Cardiac muscle cell (in vitro differentiated cells and primary cell): ENCODE measurements around the gene SPAG16. TPM values are rescaled to one million over a fixed set of nuclear protein-coding genes. Genes with fewer than 3 reads are reported as not detected.
"Not testable (repeated sequence)": the region's sequence is repeated elsewhere in the genome, so short reads cannot be mapped to it uniquely, and the experiment has no call there.

Experiments used
- DNase-seq, 2 donors: peaks; one replicate each; pipeline versions ENCODE4 v3.0.0 to v3.0.0-alpha.2; 2010 to 2017; ENCODE audit warnings: low read depth in 1 of 2, low spot score in 1 of 2
- H3K27ac ChIP-seq: fragments of 200-600 bp; sonication (generic); 2 replicates; pipeline ENCODE4 v1.5.1; 2016
- H3K27me3 ChIP-seq: fragments of 200-600 bp; sonication (generic); 2 replicates; pipeline ENCODE4 v1.6.0; 2016; ENCODE audit warnings: control low read depth
- H3K36me3 ChIP-seq: fragments of 200-600 bp; sonication (generic); 2 replicates; pipeline ENCODE4 v1.5.1; 2016; ENCODE audit warnings: control low read depth
- H3K4me1 ChIP-seq: fragments of 200-600 bp; sonication (generic); 2 replicates; pipeline ENCODE4 v1.8.1; 2017; ENCODE audit warnings: low read depth, mild to moderate bottlenecking, mixed run types
- H3K4me3 ChIP-seq: fragments of 200-600 bp; sonication (generic); 2 replicates; pipeline ENCODE4 v1.5.1; 2016; ENCODE audit warnings: mild to moderate bottlenecking
- H3K9me3 ChIP-seq: fragments of 200-600 bp; sonication (generic); 2 replicates; pipeline ENCODE4 v1.5.1; 2017; ENCODE audit warnings: low read depth, mild to moderate bottlenecking, control low read depth
- polyA plus RNA-seq: library from polyadenylated mRNA; unstranded; fragments of >200 nt; fragmentation: Nextera tagmentation; extraction: Ambion mirVana; gene quantifications from 2 replicates; pipeline ENCODE4 v1.2.1, GENCODE V29; 2016
- total RNA-seq: library from RNA; depleted of rRNA; stranded (reverse); fragments of >200 nt; gene quantifications from 2 replicates; pipeline ENCODE4 v1.2.3, GENCODE V29; 2016
- TF ChIP-seq, protein P1 (sequence below): IDR thresholded peaks from 2 replicates; pipeline ENCODE4 v1.5.1; 2012; ENCODE audit warnings: low read depth, mild to moderate bottlenecking, low read length

Gene SPAG16
- total and polyA plus RNA-seq, 2 experiments from 2014 or later, result 32.8 to 57.9 TPM

DNA sequence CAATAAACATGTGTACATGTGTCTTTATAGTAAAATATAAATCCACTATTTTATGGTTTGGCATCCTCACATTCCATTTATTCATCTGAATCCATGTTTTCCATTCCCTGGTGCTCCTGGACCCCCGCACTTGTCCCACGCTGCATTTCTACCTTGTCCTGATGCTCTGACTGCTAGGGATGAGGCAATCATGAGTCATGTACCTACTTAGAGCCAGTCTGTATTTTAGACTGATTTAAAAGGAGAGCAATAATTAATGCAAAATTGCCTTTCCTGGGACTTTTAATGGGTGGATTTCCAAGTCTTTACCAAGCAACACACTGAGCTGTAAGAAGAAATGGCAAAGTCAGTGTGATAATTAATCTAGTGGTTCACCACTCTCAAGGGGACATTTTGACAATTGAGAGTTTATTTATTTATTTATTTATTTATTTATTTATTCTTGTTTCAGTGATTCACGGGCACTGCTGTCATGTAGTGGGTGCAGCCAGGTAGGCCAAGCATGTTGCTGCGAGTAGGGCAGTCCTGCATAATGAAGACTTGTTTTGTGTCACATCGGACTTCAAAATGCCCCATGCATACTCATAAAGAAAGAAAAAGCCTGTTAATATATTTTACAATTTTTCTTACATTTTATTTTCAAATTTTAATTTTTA is 707.3 kb downstream of the SPAG16 start:
- Histone ChIP-seq H3K9me3 (no peaks in the 10 kb centered on the region), H3K36me3 (no peaks in the 10 kb centered on the region), H3K4me1 (no peaks in the 10 kb centered on the region), H3K4me3 (no peak overlapping the region), H3K27ac (no peak overlapping the region), H3K27me3 (no peaks in the 10 kb centered on the region)
- TF ChIP-seq, protein P1, sequence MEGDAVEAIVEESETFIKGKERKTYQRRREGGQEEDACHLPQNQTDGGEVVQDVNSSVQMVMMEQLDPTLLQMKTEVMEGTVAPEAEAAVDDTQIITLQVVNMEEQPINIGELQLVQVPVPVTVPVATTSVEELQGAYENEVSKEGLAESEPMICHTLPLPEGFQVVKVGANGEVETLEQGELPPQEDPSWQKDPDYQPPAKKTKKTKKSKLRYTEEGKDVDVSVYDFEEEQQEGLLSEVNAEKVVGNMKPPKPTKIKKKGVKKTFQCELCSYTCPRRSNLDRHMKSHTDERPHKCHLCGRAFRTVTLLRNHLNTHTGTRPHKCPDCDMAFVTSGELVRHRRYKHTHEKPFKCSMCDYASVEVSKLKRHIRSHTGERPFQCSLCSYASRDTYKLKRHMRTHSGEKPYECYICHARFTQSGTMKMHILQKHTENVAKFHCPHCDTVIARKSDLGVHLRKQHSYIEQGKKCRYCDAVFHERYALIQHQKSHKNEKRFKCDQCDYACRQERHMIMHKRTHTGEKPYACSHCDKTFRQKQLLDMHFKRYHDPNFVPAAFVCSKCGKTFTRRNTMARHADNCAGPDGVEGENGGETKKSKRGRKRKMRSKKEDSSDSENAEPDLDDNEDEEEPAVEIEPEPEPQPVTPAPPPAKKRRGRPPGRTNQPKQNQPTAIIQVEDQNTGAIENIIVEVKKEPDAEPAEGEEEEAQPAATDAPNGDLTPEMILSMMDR, result no peak
- DNase-seq, result no peak

GRCh38 chr2:213995400-213996105 is 711.3 kb downstream of the SPAG16 start:
- TF ChIP-seq, protein P1, result no peak
- Histone ChIP-seq H3K4me1 (no peaks in the 10 kb centered on the region), H3K27me3 (no peaks in the 10 kb centered on the region), H3K27ac (no peak overlapping the region), H3K36me3 (no peaks in the 10 kb centered on the region), H3K9me3 (no peaks in the 10 kb centered on the region), H3K4me3 (no peak overlapping the region)
- peak in 1 of 2 donors; percentile 71 for DNase-seq

DNA sequence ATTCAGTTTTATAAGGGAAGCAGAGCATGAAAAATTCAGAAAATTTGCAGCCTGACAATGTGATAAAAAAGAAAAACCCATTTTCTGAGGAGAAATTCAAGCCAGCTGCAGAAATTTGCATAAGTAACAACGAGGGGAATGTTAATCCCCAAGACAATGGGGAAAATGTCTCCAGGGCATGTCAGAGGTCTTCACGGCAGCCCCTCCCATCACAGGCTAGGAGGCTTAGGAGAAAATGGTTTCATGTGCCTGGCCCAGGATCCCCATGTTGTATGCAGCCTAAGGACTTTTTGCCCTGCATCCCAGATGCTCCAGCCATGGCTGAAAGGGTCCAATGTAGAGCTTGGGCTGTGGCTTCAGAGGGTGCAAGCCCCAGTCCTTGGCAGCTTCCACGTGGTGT is 714.7 kb downstream of the SPAG16 start:
- not testable (repeated sequence) for H3K4me3 ChIP-seq, H3K27ac ChIP-seq

DNA sequence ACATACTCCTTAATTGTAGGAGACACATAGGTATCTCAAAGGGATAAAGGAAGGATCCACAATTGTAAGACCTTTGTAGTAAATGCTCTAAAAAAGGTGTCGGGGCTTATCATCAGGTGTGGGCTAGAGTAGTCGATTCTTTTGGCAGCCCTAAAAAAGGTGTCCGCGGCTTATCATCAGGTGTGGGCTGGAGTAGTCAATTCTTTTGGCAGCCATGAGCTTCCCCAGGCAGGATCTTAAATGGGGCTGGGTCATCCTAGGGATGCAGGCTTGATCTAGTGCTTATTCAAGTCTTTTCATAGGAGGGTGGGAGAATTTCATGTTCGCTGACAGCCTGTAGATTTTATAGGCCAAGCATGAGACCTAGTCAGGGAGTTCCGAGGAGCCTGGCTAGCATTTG is 720.2 kb downstream of the SPAG16 start:
- no peaks in the 10 kb centered on the region for H3K9me3 ChIP-seq
- DNase-seq, result no peak
- H3K27me3 ChIP-seq, result no peaks in the 10 kb centered on the region
- no peaks in the 10 kb centered on the region for H3K36me3 ChIP-seq
- TF ChIP-seq, protein P1, result no peak
- no peaks in the 10 kb centered on the region for H3K4me1 ChIP-seq
- H3K4me3 ChIP-seq, result no peak overlapping the region
- H3K27ac ChIP-seq, result no peak overlapping the region

More for the DNA sequence above, 714.7 kb downstream of the SPAG16 start:
- DNase-seq, H3K9me3 ChIP-seq, H3K36me3 ChIP-seq, H3K4me1 ChIP-seq, H3K27me3 ChIP-seq: not testable (repeated sequence)

DNA sequence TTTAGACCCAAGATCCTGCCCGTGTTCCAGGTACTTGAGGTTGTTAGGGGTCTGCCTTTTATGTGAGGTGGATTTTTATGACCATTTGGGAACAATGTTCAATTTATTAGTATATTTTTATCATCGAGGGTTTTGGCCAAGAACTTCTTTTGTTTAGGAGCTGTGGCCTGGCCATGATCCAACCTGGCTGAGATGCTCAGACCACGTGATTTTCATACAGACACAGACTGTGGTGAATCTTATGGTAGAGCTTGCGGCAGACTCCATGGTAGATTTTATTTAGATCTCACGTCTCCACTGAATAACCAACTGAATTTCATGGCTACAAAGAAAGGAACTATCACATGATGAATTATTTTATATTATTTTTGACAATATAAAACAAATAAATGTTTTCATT is 721.1 kb downstream of the SPAG16 start:
- Histone ChIP-seq H3K36me3 (no peaks in the 10 kb centered on the region), H3K9me3 (no peaks in the 10 kb centered on the region), H3K27ac (no peak overlapping the region), H3K4me1 (no peaks in the 10 kb centered on the region), H3K27me3 (no peaks in the 10 kb centered on the region), H3K4me3 (no peak overlapping the region)
- DNase-seq, result peak in 1 of 2 donors; percentile 53
- TF ChIP-seq, protein P1, result no peak

DNA sequence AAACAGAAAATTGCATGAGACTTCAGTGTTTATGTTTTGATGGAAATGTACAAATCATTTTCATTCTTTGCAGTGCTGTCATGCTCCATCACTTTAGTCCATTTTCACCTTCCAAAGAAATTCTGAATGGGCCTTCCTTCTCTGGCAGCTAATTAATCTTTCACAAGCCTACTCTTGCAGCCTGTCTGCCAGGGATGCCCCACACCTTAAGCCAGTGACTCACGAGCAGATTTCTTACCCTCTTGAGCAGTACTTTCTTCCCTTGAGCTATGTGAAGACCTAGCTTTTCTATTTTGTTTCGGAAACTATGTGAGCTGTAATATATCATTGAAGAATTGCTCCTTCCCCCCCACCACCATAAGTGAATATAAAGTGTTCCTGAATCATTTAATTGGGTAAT is 722.3 kb downstream of the SPAG16 start:
- Histone ChIP-seq H3K27me3 (no peaks in the 10 kb centered on the region), H3K9me3 (no peaks in the 10 kb centered on the region), H3K27ac (no peak overlapping the region), H3K4me1 (no peaks in the 10 kb centered on the region), H3K4me3 (no peak overlapping the region), H3K36me3 (no peaks in the 10 kb centered on the region)
- no peak for DNase-seq
- TF ChIP-seq, protein P1, result no peak
